Measurements from ENCODE around the gene ORC4. TPM values are rescaled to one million over a fixed set of nuclear protein-coding genes. Genes with fewer than 3 reads are reported as not detected.

ORC4 gene
- total and polyA plus RNA-seq, 2 donors (not counting 3 experiments of a cell fraction or from before 2014, with no cell fraction given), result 25.2 to 27.0 TPM

GRCh38 chr2:147980940-147981528 lies 39.5 kb downstream of the ORC4 start:
- H3K4me1 ChIP-seq (ENCODE audit: control insufficient read depth, extremely low read depth, insufficient read depth, low read length), result no peaks in the 10 kb centered on the region
- TF ChIP-seq MYC (IDR thresholded peaks at IDR 0.05; ENCODE audit: low read depth, low read length) (no peak), CTCF (IDR thresholded peaks at IDR 0.05; ENCODE audit: extremely low read depth in 1 of 2, insufficient read depth in 1 of 2, low read depth in 1 of 2, low read length in 2 of 2) (no peak), EZH2 (IDR thresholded peaks at IDR 0.05; ENCODE audit: borderline replicate concordance, low read depth, low read length, severe bottlenecking) (no peak), POLR2A (IDR thresholded peaks at IDR 0.05; ENCODE audit: low read depth, low read length) (no peak), POLR2AphosphoS5 (IDR thresholded peaks at IDR 0.05; ENCODE audit: insufficient read depth, low read depth, low read length) (no peak), MAX (IDR thresholded peaks at IDR 0.05; ENCODE audit: insufficient read depth, insufficient read length) (no peak), JUN (IDR thresholded peaks at IDR 0.05; ENCODE audit: borderline replicate concordance, insufficient read depth, insufficient read length, low read depth) (no peak), GATA2 (IDR thresholded peaks at IDR 0.05; ENCODE audit: insufficient read depth, insufficient read length, low read depth, low read length) (no peak), FOS (IDR thresholded peaks at IDR 0.05; ENCODE audit: borderline replicate concordance, insufficient read depth, low read length) (no peak)
- no peak overlapping the region for H3K27ac ChIP-seq (ENCODE audit: insufficient read depth, low read depth, low read length)
- ChIA-PET POLR2A (no interaction called here), CTCF (interaction anchor here (1.4 to 1.8 kb wide), 2 partner anchors 528 to 1009 kb away, joined by 7 to 9 read pairs; no protein-coding TSS in a partner anchor)
- BruUV-seq (replicated peaks), result no TSS peak
- DNase-seq (ENCODE audit: low read depth, low spot score), result no peak
- H3K27me3 ChIP-seq (ENCODE audit: control insufficient read depth in 2 of 2, insufficient read depth in 2 of 2, low read length in 2 of 2), result no peaks in the 10 kb centered on the region
- no peak overlapping the region for H3K9ac ChIP-seq (replicated peaks; ENCODE audit: extremely low read depth, insufficient read depth, low read length)
- H3K4me3 ChIP-seq (replicated peaks in 1 of 3; ENCODE audit: insufficient read depth in 1 of 3, low read depth in 1 of 3, low read length in 3 of 3), result no peak overlapping the region
- peaks cover 7% of the 10 kb centered on the region for H3K79me2 ChIP-seq (ENCODE audit: control insufficient read depth, insufficient read depth, low read length)
- H3K9me1 ChIP-seq (replicated peaks; ENCODE audit: control insufficient read depth, extremely low read depth, insufficient read depth, low read length), result no peaks in the 10 kb centered on the region
- no peak for FAIRE-seq
- no peaks in the 10 kb centered on the region for H3K36me3 ChIP-seq (ENCODE audit: control insufficient read depth in 2 of 2, extremely low read depth in 1 of 2, insufficient read depth in 2 of 2, low read length in 2 of 2)
- H3K4me2 ChIP-seq (ENCODE audit: insufficient read depth, low read length), result no peak overlapping the region
- dilution Hi-C loops (cut with MboI; ENCODE audit: extremely low pct_ligation_motif_present, low sequenced_read_pairs), result no loop called here
- intact Hi-C loops (cut with micrococcal nuclease), result no loop called here
- no peak overlapping the region for H2AFZ ChIP-seq (ENCODE audit: low read depth, low read length)
- H4K20me1 ChIP-seq (replicated peaks; ENCODE audit: control insufficient read depth, extremely low read depth, insufficient read depth, low read length), result peaks cover 6% of the 10 kb centered on the region
- no peaks in the 10 kb centered on the region for H3K9me3 ChIP-seq (replicated peaks; ENCODE audit: control insufficient read depth, insufficient read depth, low read length)

Data from endothelial cell of umbilical vein (primary cell).